Transverse colon (tissue), 4 donors: ENCODE results near the gene SDK2. TPM values are rescaled to one million over a fixed set of nuclear protein-coding genes. Genes with fewer than 3 reads are reported as not detected.

Experiments used
- DNase-seq: peaks from one replicate; pipeline ENCODE4 v3.0.0-alpha.2; 2019
- H3K27ac ChIP-seq, 4 donors: fragments of 200-600 bp; sonication (generic); 2 replicates each; pipeline ENCODE4 v1.5.1; 2016 to 2018; ENCODE audit warnings: inconsistent platforms in 4 of 4
- H3K27me3 ChIP-seq: fragments of 200-600 bp; sonication (generic); 2 replicates; pipeline ENCODE4 v1.5.1; 2017; ENCODE audit warnings: inconsistent platforms
- H3K36me3 ChIP-seq, 4 donors: fragments of 200-600 bp; sonication (generic); 2 replicates each; pipeline ENCODE4 v1.5.1; 2017 to 2019; ENCODE audit warnings: inconsistent platforms in 4 of 4
- H3K4me1 ChIP-seq, 4 donors: fragments of 200-600 bp; sonication (generic); 2 replicates each; pipeline ENCODE4 v1.5.1; 2017 to 2020; ENCODE audit warnings: inconsistent platforms in 4 of 4
- H3K4me3 ChIP-seq, 4 donors: fragments of 200-600 bp; sonication (generic); 1 replicate in 1 of 4; 2 replicates in 3 of 4; pipeline versions ENCODE4 v1.5.1 to v1.6.1; 2017 to 2019; ENCODE audit warnings: inconsistent platforms in 4 of 4
- H3K9me3 ChIP-seq, 2 donors: fragments of 200-600 bp; sonication (generic); 2 replicates each; pipeline ENCODE4 v1.5.1; 2017 to 2019; ENCODE audit warnings: inconsistent platforms in 2 of 2
- EP300 ChIP-seq: sonication (generic); formaldehyde crosslinking; IDR thresholded peaks from one replicate; pipeline ENCODE4 v1.6.1; 2017; ENCODE audit warnings: antibody characterized with exemption, low read depth
- POLR2A ChIP-seq: fragments of 450-650 bp; IDR thresholded peaks from one replicate; pipeline ENCODE4 v1.6.1; 2016; ENCODE audit warnings: antibody characterized with exemption, mild to moderate bottlenecking, moderate library complexity
- POLR2AphosphoS5 ChIP-seq, 3 donors: sonication (generic); formaldehyde crosslinking; IDR thresholded peaks; one replicate each; pipeline ENCODE4 v1.6.1; 2016; ENCODE audit warnings: antibody characterized with exemption in 3 of 3
- WGBS, 2 donors: methylation state at CpG; one replicate each; pipeline ENCODE4 v1.1.5; 2018; ENCODE audit warnings: low coverage in 1 of 2; 5-methylcytosine and 5-hydroxymethylcytosine counted together
- in situ Hi-C, 4 donors: fragments of 200-750 bp; cut with MboI; loops; one replicate each; pipeline versions ENCODE4 v1.15.0 to v1.15.1; 2017; ENCODE audit warnings: low sequenced_read_pairs in 3 of 4, low pct_ligation_motif_present in 1 of 4, low pct_unique_long_range_greater_than_20kb in 1 of 4
- intact Hi-C: fragments of 100-400 bp; cut with DNase I; formaldehyde crosslinking; loops from one replicate; pipeline ENCODE4 v1.15.1; 2023; ENCODE audit warnings: low total_unique reads
- total RNA-seq, 4 donors: library from RNA; depleted of rRNA; stranded (reverse); fragments of >200 nt; gene quantifications; one replicate each; pipeline ENCODE4 v1.1.0, GENCODE V29; 2016
- TF ChIP-seq, protein P1 (sequence below), 5 experiments: fragments of 200-600 bp in 3 of 5; fragments of 450-650 bp in 2 of 5; sonication (generic) in 3 of 5; IDR thresholded peaks; 1 replicate in 2 of 5; 2 replicates in 3 of 5; pipeline ENCODE4 v1.5.1; 2016 to 2017; ENCODE audit warnings: antibody characterized with exemption in 5 of 5, inconsistent platforms in 3 of 5, mild to moderate bottlenecking in 2 of 5, moderate library complexity in 1 of 5

The SDK2 gene
- total RNA-seq, 4 donors from 2014 or later = 2.6 to 9.8 (median 3.4) TPM

DNA sequence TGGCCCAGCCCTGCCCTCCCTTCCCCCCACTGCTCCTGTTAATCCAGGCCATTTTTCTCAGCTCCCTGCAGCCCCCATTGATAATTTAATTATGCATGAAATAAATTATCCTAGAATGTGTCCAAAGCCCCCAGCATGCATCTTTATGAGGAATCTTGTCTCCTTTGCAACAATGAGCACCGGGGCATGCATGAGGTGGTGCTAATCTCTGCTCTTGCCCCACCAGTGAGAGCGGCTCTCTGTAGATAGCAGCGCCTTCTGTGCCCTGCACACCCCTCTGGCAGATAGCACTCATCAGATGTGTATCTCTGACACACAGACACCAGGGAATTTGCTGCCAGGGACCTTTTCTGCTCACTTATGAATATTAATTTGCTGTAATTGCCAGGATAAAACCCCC, 192.2 kb downstream of the SDK2 start:
- intact Hi-C loops = no loop called here

DNA sequence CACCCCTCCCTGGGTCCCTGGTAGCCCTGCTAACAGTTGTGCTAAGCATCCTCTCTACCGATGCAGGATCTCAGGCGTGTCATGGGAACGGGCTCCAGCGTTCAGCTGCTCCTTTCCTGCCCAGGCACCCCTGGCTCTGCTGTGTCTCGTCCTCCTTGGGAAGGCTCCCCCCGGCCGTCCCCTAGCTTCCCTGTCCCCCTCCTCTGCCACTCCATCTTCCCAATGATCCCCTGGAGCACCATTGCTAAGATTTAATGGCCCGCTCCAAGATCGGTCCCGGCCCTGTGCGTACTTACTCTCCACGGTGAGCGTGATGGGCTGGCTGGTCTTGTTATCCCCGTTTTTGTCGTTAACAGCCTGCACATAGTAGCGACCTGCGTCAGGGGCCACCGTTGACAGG, 196.9 kb downstream of the SDK2 start:
- Histone ChIP-seq H3K27me3 (no peaks in the 10 kb centered on the region), H3K4me3 (no peak overlapping the region)
- TF ChIP-seq POLR2A = no peak
- no peak for TF ChIP-seq EP300
- TF ChIP-seq, protein P1, sequence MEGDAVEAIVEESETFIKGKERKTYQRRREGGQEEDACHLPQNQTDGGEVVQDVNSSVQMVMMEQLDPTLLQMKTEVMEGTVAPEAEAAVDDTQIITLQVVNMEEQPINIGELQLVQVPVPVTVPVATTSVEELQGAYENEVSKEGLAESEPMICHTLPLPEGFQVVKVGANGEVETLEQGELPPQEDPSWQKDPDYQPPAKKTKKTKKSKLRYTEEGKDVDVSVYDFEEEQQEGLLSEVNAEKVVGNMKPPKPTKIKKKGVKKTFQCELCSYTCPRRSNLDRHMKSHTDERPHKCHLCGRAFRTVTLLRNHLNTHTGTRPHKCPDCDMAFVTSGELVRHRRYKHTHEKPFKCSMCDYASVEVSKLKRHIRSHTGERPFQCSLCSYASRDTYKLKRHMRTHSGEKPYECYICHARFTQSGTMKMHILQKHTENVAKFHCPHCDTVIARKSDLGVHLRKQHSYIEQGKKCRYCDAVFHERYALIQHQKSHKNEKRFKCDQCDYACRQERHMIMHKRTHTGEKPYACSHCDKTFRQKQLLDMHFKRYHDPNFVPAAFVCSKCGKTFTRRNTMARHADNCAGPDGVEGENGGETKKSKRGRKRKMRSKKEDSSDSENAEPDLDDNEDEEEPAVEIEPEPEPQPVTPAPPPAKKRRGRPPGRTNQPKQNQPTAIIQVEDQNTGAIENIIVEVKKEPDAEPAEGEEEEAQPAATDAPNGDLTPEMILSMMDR (IDR thresholded peaks at IDR 0.05) = no peak
- TF ChIP-seq POLR2AphosphoS5 (IDR thresholded peaks at IDR 0.05) = no peak

More for the DNA sequence above, 192.2 kb downstream of the SDK2 start:
- Histone ChIP-seq H3K4me3 (no peak overlapping the region), H3K36me3 (no peaks in the 10 kb centered on the region), H3K27me3 (no peaks in the 10 kb centered on the region), H3K27ac (no peak overlapping the region), H3K4me1 (no peaks in the 10 kb centered on the region), H3K9me3 (no peaks in the 10 kb centered on the region)
- TF ChIP-seq, protein P1 (IDR thresholded peaks at IDR 0.05) = no peak
- TF ChIP-seq POLR2AphosphoS5 (IDR thresholded peaks at IDR 0.05) = no peak
- no peak for TF ChIP-seq POLR2A
- no peak for TF ChIP-seq EP300
- DNase-seq = no peak
- WGBS, 2 donors = 72% methylated on average over 3 of the region's 3 CpGs; no CpG with 5 or more reads in 1 of the 2 donors
- in situ Hi-C loops = no loop called here

GRCh38 chr17:73446617-73447016, 197.6 kb downstream of the SDK2 start:
- DNase-seq = no peak
- Histone ChIP-seq H3K36me3 (no peaks in the 10 kb centered on the region), H3K27me3 (no peaks in the 10 kb centered on the region), H3K4me1 (no peaks in the 10 kb centered on the region), H3K9me3 (no peaks in the 10 kb centered on the region), H3K4me3 (no peak overlapping the region), H3K27ac (no peak overlapping the region)
- intact Hi-C loops = no loop called here
- 79% methylated on average over 9 of the region's 9 CpGs; no CpG with 5 or more reads in 1 of the 2 donors for WGBS, 2 donors
- TF ChIP-seq EP300 (no peak), POLR2A (no peak), POLR2AphosphoS5 (IDR thresholded peaks at IDR 0.05) (no peak)
- TF ChIP-seq, protein P1 (IDR thresholded peaks at IDR 0.05) = no peak
- in situ Hi-C loops = loop anchor here in 3 of 4 donors (25.0 kb wide), 3 partner anchors 541 to 741 kb away; no protein-coding TSS in a partner anchor

More for the DNA sequence above, 196.9 kb downstream of the SDK2 start:
- WGBS, 2 donors = 90% methylated on average over 18 of the region's 18 CpGs; no CpG with 5 or more reads in 1 of the 2 donors
- in situ Hi-C loops (loop anchor here in 3 of 4 donors (25.0 kb wide), 3 partner anchors 540 to 740 kb away; no protein-coding TSS in a partner anchor), intact Hi-C loops (no loop called here)
- Histone ChIP-seq H3K9me3 (no peaks in the 10 kb centered on the region), H3K4me1 (no peaks in the 10 kb centered on the region), H3K36me3 (no peaks in the 10 kb centered on the region), H3K27ac (no peak overlapping the region)
- no peak for DNase-seq

GRCh38 chr17:73445466-73445865, 198.8 kb downstream of the SDK2 start:
- in situ Hi-C loops = loop anchor here in 3 of 4 donors (25.0 kb wide), 3 partner anchors 542 to 742 kb away; no protein-coding TSS in a partner anchor
- no peaks in the 10 kb centered on the region for H3K27me3 ChIP-seq
- intact Hi-C loops = no loop called here
- WGBS, 2 donors = 85 to 91% methylated on average over 7 of the region's 7 CpGs
- no peak overlapping the region for H3K27ac ChIP-seq
- no peaks in the 10 kb centered on the region for H3K4me1 ChIP-seq
- no peak for DNase-seq
- H3K36me3 ChIP-seq = no peaks in the 10 kb centered on the region
- H3K9me3 ChIP-seq = no peaks in the 10 kb centered on the region
- TF ChIP-seq, protein P1 (IDR thresholded peaks at IDR 0.05) = no peak
- no peak for TF ChIP-seq EP300
- no peak for TF ChIP-seq POLR2A
- TF ChIP-seq POLR2AphosphoS5 (IDR thresholded peaks at IDR 0.05) = no peak
- H3K4me3 ChIP-seq = no peak overlapping the region
